Measurements from ENCODE around the gene MRPL2.

DNA sequence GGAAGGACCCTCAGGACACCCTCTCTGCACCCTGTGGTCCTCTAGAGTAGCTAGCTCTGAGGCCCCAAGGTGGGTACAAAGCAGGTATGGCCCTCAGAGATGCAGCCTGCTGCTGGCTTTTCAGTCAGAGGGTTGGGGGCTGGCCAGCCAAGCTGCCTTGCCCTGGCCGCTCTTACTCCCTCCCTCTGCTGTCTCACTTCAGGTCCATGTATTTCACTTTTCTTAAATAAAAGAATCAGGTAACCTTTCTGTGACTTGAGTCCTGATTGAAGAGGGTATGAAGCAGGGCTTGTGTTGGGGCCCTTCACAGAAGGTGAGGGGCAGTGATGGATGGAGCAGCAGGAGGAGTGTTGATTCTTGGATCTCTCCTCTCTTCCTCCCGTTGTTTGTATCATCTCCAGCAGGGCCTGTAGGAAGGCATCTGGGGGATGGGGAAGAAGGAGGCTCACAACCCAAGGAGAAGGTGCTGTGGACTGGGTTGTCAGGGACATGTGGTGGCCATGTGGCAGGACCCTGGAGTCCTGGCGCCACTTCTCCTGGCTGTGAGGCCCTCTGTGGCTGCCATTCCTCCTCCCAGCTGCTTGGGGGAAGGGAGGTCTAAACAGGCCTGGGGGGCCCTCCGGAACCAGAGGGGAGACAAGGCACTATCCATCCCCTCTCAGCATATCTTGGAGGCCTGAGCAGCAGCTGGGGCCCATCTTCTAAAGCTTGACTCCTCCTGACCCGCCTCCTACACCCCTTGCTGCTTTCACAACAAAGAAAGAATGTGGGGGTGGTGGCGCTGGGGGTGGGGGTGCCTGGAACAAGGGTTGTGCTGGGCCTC, 15.8 kb upstream of the MRPL2 start:
- TF ChIP-seq, protein P1, sequence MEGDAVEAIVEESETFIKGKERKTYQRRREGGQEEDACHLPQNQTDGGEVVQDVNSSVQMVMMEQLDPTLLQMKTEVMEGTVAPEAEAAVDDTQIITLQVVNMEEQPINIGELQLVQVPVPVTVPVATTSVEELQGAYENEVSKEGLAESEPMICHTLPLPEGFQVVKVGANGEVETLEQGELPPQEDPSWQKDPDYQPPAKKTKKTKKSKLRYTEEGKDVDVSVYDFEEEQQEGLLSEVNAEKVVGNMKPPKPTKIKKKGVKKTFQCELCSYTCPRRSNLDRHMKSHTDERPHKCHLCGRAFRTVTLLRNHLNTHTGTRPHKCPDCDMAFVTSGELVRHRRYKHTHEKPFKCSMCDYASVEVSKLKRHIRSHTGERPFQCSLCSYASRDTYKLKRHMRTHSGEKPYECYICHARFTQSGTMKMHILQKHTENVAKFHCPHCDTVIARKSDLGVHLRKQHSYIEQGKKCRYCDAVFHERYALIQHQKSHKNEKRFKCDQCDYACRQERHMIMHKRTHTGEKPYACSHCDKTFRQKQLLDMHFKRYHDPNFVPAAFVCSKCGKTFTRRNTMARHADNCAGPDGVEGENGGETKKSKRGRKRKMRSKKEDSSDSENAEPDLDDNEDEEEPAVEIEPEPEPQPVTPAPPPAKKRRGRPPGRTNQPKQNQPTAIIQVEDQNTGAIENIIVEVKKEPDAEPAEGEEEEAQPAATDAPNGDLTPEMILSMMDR (IDR thresholded peaks at IDR 0.05): no peak
- no peak for TF ChIP-seq POLR2A (IDR thresholded peaks at IDR 0.05)

Measured in vagina (tissue), 2 donors.